Measurements from ENCODE around the gene WDR18. TPM values are rescaled to one million over a fixed set of nuclear protein-coding genes. Genes with fewer than 3 reads are reported as not detected.
"Not testable (repeated sequence)": the region's sequence is repeated elsewhere in the genome, so short reads cannot be mapped to it uniquely, and the experiment has no call there.

Gene WDR18
- total and polyA plus RNA-seq, 7 donors: 14.3 to 65.8 (median 30.7) TPM

GRCh38 chr19:954272-954671, 29.9 kb upstream of the WDR18 start:
- intact Hi-C loops (cut with DNase I): no loop called here
- H3K27me3 ChIP-seq: no peaks in the 10 kb centered on the region
- no peaks in the 10 kb centered on the region for H3K36me3 ChIP-seq
- 76 to 81% methylated on average over 14 of the region's 14 CpGs for WGBS, 2 donors
- TF ChIP-seq POLR2AphosphoS5 (IDR thresholded peaks at IDR 0.05): no peak
- TF ChIP-seq CTCF (IDR thresholded peaks at IDR 0.05): no peak
- no peak for TF ChIP-seq EP300 (IDR thresholded peaks at IDR 0.05)
- no peak for TF ChIP-seq POLR2A (IDR thresholded peaks at IDR 0.05)
- H3K27ac ChIP-seq: no peak overlapping the region
- H3K4me1 ChIP-seq: peaks cover 0 to 25% (median 19%) of the 10 kb centered on the region in 4 donors
- no peak overlapping the region for H3K4me3 ChIP-seq
- no peak for DNase-seq
- H3K9me3 ChIP-seq: no peaks in the 10 kb centered on the region

- H3K27me3 ChIP-seq: no peaks in the 10 kb centered on the region
- no peak for TF ChIP-seq POLR2AphosphoS5 (IDR thresholded peaks at IDR 0.05)
- TF ChIP-seq EP300 (IDR thresholded peaks at IDR 0.05): no peak
- TF ChIP-seq CTCF (IDR thresholded peaks at IDR 0.05): no peak
- TF ChIP-seq POLR2A (IDR thresholded peaks at IDR 0.05): no peak
- WGBS, 2 donors: 71 to 83% methylated on average over 43 of the region's 43 CpGs
- H3K4me1 ChIP-seq: peaks cover 0 to 25% (median 19%) of the 10 kb centered on the region in 4 donors
- no peaks in the 10 kb centered on the region for H3K9me3 ChIP-seq
- intact Hi-C loops (cut with DNase I): no loop called here
- no peaks in the 10 kb centered on the region for H3K36me3 ChIP-seq
- DNase-seq: no peak
- H3K4me3 ChIP-seq: no peak overlapping the region
- H3K27ac ChIP-seq: no peak overlapping the region
These were observed 29.3 kb upstream of the WDR18 start for GRCh38 chr19:954672-955494.

- TF ChIP-seq EP300 (IDR thresholded peaks at IDR 0.05): no peak
- no peak for TF ChIP-seq POLR2AphosphoS5 (IDR thresholded peaks at IDR 0.05)
- TF ChIP-seq POLR2A (IDR thresholded peaks at IDR 0.05): no peak
- no peak for TF ChIP-seq CTCF (IDR thresholded peaks at IDR 0.05)
- intact Hi-C loops (cut with DNase I): no loop called here
- Histone ChIP-seq H3K4me3 (no peak overlapping the region), H3K4me1 (peaks cover 0 to 25% (median 19%) of the 10 kb centered on the region in 4 donors), H3K27me3 (no peaks in the 10 kb centered on the region), H3K9me3 (no peaks in the 10 kb centered on the region), H3K27ac (no peak overlapping the region), H3K36me3 (no peaks in the 10 kb centered on the region)
- 36 to 79% methylated on average over 55 of the region's 55 CpGs for WGBS, 2 donors
- DNase-seq: no peak
These were observed 28.1 kb upstream of the WDR18 start for GRCh38 chr19:955803-956765.

- intact Hi-C loops (cut with DNase I): no loop called here
- no peak overlapping the region for H3K27ac ChIP-seq
- H3K27me3 ChIP-seq: no peaks in the 10 kb centered on the region
- TF ChIP-seq EP300 (IDR thresholded peaks at IDR 0.05) (no peak), CTCF (IDR thresholded peaks at IDR 0.05) (no peak), POLR2AphosphoS5 (IDR thresholded peaks at IDR 0.05) (no peak), POLR2A (IDR thresholded peaks at IDR 0.05) (no peak)
- no peaks in the 10 kb centered on the region for H3K36me3 ChIP-seq
- H3K4me3 ChIP-seq: no peak overlapping the region
- DNase-seq: no peak
- 28 to 62% methylated on average over 27 of the region's 27 CpGs for WGBS, 2 donors
- no peaks in the 10 kb centered on the region for H3K9me3 ChIP-seq
- H3K4me1 ChIP-seq: peaks cover 0 to 25% (median 19%) of the 10 kb centered on the region in 4 donors
These were observed 27.2 kb upstream of the WDR18 start for GRCh38 chr19:956766-957440.

- peaks cover 0 to 24% (median 17%) of the 10 kb centered on the region in 4 donors for H3K4me1 ChIP-seq
- DNase-seq; H3K36me3 ChIP-seq; intact Hi-C loops (cut with DNase I); H3K27ac ChIP-seq; H3K9me3 ChIP-seq; H3K27me3 ChIP-seq; H3K4me3 ChIP-seq: not testable (repeated sequence)
- 94 to 95% methylated on average over 9 of the region's 9 CpGs for WGBS, 2 donors
These were observed 26.6 kb upstream of the WDR18 start for GRCh38 chr19:957578-957977.
